ENCODE data around the gene AWAT2.

AWAT2 gene

GRCh38 chrX:70032792-70033191 lies 16.9 kb downstream of the AWAT2 start:
- no peak for DNase-seq (ENCODE audit: extremely low read depth, insufficient read length)
- H3K27me3 ChIP-seq (replicated peaks; ENCODE audit: control insufficient read depth, insufficient read depth, low read length): no peaks in the 10 kb centered on the region
- no peak for TF ChIP-seq CTCF (IDR thresholded peaks at IDR 0.05; ENCODE audit: insufficient read depth, low read length, poor library complexity, severe bottlenecking)
- no peaks in the 10 kb centered on the region for H3K36me3 ChIP-seq (ENCODE audit: control insufficient read depth, insufficient read depth, low read length)
- no peak overlapping the region for H3K4me3 ChIP-seq (replicated peaks; ENCODE audit: low read depth, low read length)

GRCh38 chrX:70030301-70030767 lies 19.4 kb downstream of the AWAT2 start:
- peak; percentile 88 for TF ChIP-seq CTCF (IDR thresholded peaks at IDR 0.05; ENCODE audit: insufficient read depth, low read length, poor library complexity, severe bottlenecking)
- no peaks in the 10 kb centered on the region for H3K36me3 ChIP-seq (ENCODE audit: control insufficient read depth, insufficient read depth, low read length)
- no peak for DNase-seq (ENCODE audit: extremely low read depth, insufficient read length)
- no peaks in the 10 kb centered on the region for H3K27me3 ChIP-seq (replicated peaks; ENCODE audit: control insufficient read depth, insufficient read depth, low read length)
- no peak overlapping the region for H3K4me3 ChIP-seq (replicated peaks; ENCODE audit: low read depth, low read length)

- H3K4me3 ChIP-seq (replicated peaks; ENCODE audit: low read depth, low read length): no peak overlapping the region
- no peak for DNase-seq (ENCODE audit: extremely low read depth, insufficient read length)
- no peak for TF ChIP-seq CTCF (IDR thresholded peaks at IDR 0.05; ENCODE audit: insufficient read depth, low read length, poor library complexity, severe bottlenecking)
- no peaks in the 10 kb centered on the region for H3K27me3 ChIP-seq (replicated peaks; ENCODE audit: control insufficient read depth, insufficient read depth, low read length)
- no peaks in the 10 kb centered on the region for H3K36me3 ChIP-seq (ENCODE audit: control insufficient read depth, insufficient read depth, low read length)
These were observed 19.9 kb downstream of the AWAT2 start for GRCh38 chrX:70029863-70030262.

GRCh38 chrX:70026851-70027200 lies 22.9 kb downstream of the AWAT2 start:
- TF ChIP-seq CTCF (IDR thresholded peaks at IDR 0.05; ENCODE audit: insufficient read depth, low read length, poor library complexity, severe bottlenecking): no peak
- no peaks in the 10 kb centered on the region for H3K36me3 ChIP-seq (ENCODE audit: control insufficient read depth, insufficient read depth, low read length)
- H3K27me3 ChIP-seq (replicated peaks; ENCODE audit: control insufficient read depth, insufficient read depth, low read length): no peaks in the 10 kb centered on the region
- no peak overlapping the region for H3K4me3 ChIP-seq (replicated peaks; ENCODE audit: low read depth, low read length)
- no peak for DNase-seq (ENCODE audit: extremely low read depth, insufficient read length)

GRCh38 chrX:70026112-70026850 lies 23.5 kb downstream of the AWAT2 start:
- H3K36me3 ChIP-seq (ENCODE audit: control insufficient read depth, insufficient read depth, low read length): no peaks in the 10 kb centered on the region
- no peak for DNase-seq (ENCODE audit: extremely low read depth, insufficient read length)
- no peaks in the 10 kb centered on the region for H3K27me3 ChIP-seq (replicated peaks; ENCODE audit: control insufficient read depth, insufficient read depth, low read length)

More at GRCh38 chrX:70026112-70026850, 23.5 kb downstream of the AWAT2 start:
- H3K4me3 ChIP-seq (replicated peaks; ENCODE audit: low read depth, low read length): no peak overlapping the region
- TF ChIP-seq CTCF (IDR thresholded peaks at IDR 0.05; ENCODE audit: insufficient read depth, low read length, poor library complexity, severe bottlenecking): no peak

Measured in GM06990 (cell line).